Measurements from ENCODE around the gene CDT1. TPM values are rescaled to one million over a fixed set of nuclear protein-coding genes. Genes with fewer than 3 reads are reported as not detected.

Gene CDT1
- total RNA-seq, 3 donors from 2014 or later, result 2.9 to 20.9 (median 7.6) TPM

DNA sequence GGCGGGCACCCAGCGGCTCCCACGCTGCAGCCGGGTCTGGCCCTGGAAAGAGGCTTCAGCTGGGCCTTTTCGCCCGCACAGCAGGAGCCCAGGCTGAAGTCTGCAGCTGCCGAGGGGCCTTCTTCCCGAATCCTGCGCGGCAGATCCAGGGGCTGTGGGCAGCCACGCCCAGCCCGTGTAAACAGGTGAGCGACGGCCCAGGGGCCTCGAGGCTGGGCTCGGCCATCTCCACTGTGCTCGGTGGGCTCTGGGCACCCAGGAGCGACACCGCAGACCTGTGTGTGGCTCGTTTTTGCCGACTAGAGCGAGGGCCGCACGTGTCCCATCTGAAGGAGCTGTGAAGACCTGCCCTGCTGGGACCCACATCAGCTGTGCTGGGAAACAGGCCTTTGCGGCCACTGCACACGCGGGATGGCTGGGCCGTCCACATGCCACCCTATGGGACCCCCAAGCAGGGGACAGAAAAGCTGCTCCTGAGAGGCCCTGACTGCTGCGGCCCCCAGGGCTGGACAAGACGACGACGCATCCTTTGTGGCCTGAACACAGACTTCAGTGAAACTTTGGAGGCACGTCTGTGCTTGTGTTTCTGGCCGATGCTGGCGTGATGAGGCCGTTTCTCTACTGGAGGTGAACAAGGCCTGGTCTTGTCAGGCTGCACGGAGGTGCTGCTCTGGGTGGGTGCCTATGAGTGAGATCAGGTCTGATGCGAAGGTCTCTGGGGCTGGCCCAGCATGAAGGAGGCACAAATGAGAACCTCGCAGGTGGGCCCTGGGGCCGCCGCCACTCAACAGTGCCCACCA is 13.3 kb downstream of the CDT1 start:
- ATAC-seq (no peak), DNase-seq (no peak)
- Histone ChIP-seq H3K4me3 (no peak overlapping the region), H3K36me3 (ENCODE audit: low read depth) (no peaks in the 10 kb centered on the region), H3K9me3 (no peaks in the 10 kb centered on the region), H3K4me1 (ENCODE audit: low read depth) (peaks cover 11% of the 10 kb centered on the region)
- TF ChIP-seq, protein P1, sequence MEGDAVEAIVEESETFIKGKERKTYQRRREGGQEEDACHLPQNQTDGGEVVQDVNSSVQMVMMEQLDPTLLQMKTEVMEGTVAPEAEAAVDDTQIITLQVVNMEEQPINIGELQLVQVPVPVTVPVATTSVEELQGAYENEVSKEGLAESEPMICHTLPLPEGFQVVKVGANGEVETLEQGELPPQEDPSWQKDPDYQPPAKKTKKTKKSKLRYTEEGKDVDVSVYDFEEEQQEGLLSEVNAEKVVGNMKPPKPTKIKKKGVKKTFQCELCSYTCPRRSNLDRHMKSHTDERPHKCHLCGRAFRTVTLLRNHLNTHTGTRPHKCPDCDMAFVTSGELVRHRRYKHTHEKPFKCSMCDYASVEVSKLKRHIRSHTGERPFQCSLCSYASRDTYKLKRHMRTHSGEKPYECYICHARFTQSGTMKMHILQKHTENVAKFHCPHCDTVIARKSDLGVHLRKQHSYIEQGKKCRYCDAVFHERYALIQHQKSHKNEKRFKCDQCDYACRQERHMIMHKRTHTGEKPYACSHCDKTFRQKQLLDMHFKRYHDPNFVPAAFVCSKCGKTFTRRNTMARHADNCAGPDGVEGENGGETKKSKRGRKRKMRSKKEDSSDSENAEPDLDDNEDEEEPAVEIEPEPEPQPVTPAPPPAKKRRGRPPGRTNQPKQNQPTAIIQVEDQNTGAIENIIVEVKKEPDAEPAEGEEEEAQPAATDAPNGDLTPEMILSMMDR (IDR thresholded peaks at IDR 0.05), result no peak
- intact Hi-C loops (cut with DNase I, micrococcal nuclease), result no loop called here

DNA sequence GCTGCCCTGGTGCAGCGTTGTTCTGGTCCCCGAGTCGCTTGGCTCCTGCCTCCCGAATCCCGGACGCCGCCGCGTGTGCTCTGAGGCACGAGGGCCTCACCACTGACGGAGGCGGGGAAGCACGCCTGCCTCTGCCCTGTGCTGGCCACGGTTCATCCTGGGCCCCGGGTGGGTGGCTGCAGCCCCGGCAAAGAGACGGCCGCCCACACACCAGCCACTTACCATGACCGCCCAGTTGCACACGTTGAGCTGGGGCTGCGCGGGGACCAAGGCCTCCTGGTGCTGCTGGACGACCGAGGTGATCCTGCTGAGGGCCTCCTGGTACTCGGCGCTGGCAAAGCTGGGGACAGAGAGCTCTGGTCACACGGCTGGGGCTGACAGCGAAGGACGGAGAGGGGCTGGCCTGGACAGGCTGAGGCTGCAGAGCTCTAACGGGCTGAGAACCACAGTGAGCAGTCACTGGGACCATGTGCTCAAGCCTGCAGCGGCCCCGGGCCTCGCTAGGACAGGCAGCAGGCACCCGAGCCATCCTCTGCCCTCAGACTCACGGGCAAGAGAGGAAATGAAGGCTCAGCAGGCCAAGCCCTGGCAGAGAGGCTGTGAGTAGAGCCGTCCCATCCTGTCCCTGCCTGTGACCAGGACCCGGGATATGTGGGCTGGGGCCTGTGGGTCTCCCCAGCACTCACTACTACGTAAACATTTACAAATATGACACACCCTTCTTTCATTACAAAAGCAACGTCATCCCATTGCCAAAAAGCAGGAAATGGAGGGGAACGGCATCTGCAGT is 14.4 kb downstream of the CDT1 start:
- intact Hi-C loops (cut with DNase I, micrococcal nuclease), result no loop called here
- no peak for ATAC-seq
- H3K4me3 ChIP-seq, result no peak overlapping the region

DNA sequence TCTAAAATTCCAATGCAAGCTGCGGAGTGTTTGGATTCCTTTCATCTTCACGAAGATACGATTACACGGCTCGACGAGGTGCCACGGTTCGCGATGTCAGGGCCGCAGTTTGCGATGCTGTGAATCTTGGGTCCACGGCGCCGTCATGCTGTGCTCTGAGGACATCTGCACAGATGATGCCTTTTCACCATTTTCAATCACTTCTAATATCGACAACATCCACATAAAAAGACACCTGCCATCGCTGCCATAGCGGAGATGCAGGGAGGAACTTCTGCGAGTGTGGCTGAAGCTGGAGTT is 14.9 kb downstream of the CDT1 start:
- TF ChIP-seq, protein P1 (IDR thresholded peaks at IDR 0.05), result no peak
- DNase-seq, result no peak
- Histone ChIP-seq H3K36me3 (ENCODE audit: low read depth) (no peaks in the 10 kb centered on the region), H3K9me3 (no peaks in the 10 kb centered on the region), H3K4me3 (no peak overlapping the region), H3K4me1 (ENCODE audit: low read depth) (peaks cover 4% of the 10 kb centered on the region)
- intact Hi-C loops (cut with DNase I, micrococcal nuclease), result no loop called here
- ATAC-seq, result no peak

More for the DNA sequence above, 14.4 kb downstream of the CDT1 start:
- Histone ChIP-seq H3K4me1 (ENCODE audit: low read depth) (peaks cover 4% of the 10 kb centered on the region), H3K36me3 (ENCODE audit: low read depth) (no peaks in the 10 kb centered on the region), H3K9me3 (no peaks in the 10 kb centered on the region)
- TF ChIP-seq, protein P1 (IDR thresholded peaks at IDR 0.05), result no peak
- DNase-seq, result no peak

DNA sequence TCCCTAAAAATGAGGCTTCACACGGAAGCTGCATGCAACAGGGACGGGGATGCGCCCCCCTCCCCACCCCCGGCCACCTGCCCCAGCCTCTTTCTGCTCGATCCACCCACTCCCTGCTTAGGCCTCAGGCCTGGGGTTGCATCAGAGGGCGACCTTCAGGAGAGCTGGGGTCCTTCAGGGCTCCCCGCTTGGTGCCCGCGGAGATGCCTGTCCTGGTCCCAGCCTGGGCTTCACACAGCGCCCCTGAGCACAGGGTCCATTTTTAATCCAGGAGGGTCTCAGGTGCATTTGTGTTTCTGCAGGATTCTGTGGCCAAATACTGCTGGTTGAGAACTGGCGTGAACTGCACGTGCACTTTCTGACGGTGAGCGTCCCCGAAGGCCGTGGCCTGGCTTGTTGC is 15.5 kb downstream of the CDT1 start:
- no peak for ATAC-seq
- no peak overlapping the region for H3K4me3 ChIP-seq
- intact Hi-C loops (cut with DNase I, micrococcal nuclease), result no loop called here
- no peak for DNase-seq
- H3K9me3 ChIP-seq, result no peaks in the 10 kb centered on the region
- TF ChIP-seq, protein P1 (IDR thresholded peaks at IDR 0.05), result no peak
- H3K4me1 ChIP-seq (ENCODE audit: low read depth), result peaks cover 4% of the 10 kb centered on the region
- H3K36me3 ChIP-seq (ENCODE audit: low read depth), result no peaks in the 10 kb centered on the region

DNA sequence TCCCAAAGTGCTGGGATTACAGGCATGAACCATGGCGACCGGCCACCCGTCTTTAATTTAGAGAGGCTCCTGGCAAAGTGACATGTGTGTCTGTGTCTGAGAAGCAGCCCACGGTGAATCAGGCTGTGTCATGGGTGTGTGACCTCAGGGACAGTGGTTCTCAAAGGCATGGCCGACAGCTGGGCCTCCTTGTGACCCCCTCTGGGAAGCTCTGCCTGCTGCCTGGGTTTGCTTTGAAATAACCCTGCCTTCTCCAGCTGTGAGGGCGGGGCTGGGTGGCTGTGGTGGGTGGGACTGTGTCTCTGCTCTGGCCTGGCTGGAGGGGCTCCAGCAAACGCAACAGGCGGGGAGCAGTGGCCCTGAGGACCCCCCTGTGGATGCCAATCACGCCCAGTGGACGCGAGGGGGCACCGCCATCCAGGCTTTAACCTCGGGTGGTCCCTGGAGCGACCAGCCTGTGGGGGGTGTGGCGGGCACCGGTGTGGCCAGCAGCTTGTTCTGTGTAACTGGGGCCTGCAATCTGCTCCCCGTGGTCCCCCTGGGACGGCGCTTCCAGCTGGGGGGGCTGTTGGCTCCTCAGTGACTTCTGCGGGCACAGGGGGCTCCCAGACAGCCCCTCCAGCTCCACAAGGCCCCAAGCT is 16.9 kb downstream of the CDT1 start:
- no peaks in the 10 kb centered on the region for H3K9me3 ChIP-seq
- H3K4me3 ChIP-seq, result no peak overlapping the region
- no peak for ATAC-seq
- TF ChIP-seq, protein P1 (IDR thresholded peaks at IDR 0.05), result no peak
- H3K4me1 ChIP-seq (ENCODE audit: low read depth), result peaks cover 4% of the 10 kb centered on the region
- H3K36me3 ChIP-seq (ENCODE audit: low read depth), result no peaks in the 10 kb centered on the region
- intact Hi-C loops (cut with DNase I, micrococcal nuclease), result no loop called here
- no peak for DNase-seq

Measured in mucosa of descending colon (tissue), 3 donors.